GM18858 (cell line): Measurements from ENCODE around the gene NCAM2.
A peak's percentile ranks its signal among the peaks of the same experiment; 100 is the strongest.
"Not testable (repeated sequence)": the region's sequence is repeated elsewhere in the genome, so short reads cannot be mapped to it uniquely, and the experiment has no call there.

Source experiments
- ATAC-seq: cut with Tn5 transposase; IDR thresholded peaks from one replicate; pipeline ENCODE4 v1.9.1; 2021; ENCODE audit not compliant: unreplicated experiment

NCAM2 gene

DNA sequence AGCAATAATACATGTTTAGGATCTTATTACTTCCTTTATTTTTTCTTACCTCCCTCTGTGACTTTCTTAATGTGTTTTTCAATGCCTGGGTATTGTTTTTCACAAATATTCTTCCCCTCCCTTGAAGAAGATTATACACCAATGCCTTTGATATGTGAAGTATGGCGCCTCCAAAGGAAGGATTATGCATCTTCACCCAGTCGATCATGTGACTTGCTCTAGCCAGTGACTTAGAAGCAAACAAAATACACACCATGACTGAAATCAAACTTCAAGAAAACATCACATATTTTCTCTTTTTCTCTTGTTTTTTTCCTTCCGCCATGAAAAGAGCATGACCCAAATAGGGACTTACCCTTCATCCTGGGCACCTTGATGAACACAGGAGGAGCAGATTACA is 297.1 kb downstream of the NCAM2 start:
- no peak for ATAC-seq

DNA sequence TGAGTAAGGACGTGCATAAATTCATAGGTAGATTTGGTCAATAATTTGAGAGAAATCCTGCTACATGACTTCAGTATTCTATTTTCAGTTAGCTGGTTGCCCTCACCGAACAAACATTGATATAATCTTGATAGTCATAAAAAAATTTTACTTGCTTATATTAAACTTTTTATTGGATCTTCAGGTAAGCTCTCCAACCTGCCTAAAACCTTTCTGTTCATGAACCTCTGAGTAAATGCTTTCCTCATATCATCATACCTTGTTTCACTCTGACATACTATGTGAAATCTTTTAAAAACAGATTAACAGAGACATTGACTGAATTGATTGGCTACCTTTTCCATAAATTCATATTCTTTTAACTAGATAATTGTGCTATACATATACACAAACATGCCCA is 299.0 kb downstream of the NCAM2 start:
- no peak for ATAC-seq

DNA sequence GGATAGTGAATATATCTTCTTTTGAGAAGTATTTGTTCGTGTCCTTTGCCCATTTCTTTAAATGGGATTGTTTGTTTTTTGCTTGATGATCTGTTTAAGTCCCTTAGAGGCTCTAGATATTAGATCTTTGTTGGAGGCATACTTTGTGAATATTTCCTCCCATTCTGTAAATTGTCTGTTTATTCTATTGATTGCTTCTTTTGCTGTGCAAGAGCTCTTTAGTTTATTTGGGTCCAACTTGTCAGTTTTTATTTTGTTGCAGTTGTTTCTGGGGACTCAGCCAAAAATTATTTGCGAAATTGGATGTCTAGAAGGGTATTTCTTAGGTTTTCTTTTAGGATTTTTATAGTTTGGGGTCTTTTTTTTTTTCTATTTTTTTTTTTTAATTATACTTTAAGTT is 302.8 kb downstream of the NCAM2 start:
- ATAC-seq = no peak

DNA sequence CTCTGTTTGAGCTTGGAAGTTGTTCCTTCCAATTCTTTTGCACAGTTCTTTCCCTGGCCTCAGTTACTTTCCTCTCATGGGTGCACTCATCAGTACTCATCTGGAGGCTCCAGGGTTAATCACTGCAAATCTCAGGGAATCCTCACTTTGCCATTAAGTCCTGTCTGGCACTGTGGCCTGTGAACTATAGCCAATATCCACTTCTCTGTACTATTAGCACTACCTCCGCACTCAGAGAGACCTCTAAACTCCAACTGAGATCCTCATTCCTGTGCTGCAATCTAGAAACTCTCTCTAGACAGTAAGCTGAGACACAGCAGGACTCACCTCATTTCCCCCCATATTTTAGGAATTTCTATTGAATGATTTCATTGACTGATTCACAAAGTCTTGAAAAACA is 311.3 kb downstream of the NCAM2 start:
- no peak for ATAC-seq

DNA sequence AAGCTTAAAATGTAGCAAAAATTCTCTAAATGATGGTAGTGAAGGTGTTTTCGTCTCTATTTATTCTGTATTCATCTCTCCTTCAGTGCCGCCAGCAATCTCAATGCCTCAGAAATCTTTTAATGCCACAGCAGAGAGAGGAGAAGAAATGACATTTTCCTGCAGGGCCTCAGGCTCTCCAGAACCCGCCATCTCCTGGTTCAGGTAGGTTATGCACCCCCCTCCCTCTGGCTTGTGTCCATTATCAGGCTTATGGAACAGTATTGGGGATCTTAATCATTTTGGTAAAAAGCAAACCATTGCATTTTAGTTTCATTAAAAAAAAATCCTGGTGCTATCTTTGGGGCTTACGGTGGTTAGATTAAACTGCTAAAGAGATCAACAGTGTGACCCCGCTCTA is 326.1 kb downstream of the NCAM2 start:
- no peak for ATAC-seq

DNA sequence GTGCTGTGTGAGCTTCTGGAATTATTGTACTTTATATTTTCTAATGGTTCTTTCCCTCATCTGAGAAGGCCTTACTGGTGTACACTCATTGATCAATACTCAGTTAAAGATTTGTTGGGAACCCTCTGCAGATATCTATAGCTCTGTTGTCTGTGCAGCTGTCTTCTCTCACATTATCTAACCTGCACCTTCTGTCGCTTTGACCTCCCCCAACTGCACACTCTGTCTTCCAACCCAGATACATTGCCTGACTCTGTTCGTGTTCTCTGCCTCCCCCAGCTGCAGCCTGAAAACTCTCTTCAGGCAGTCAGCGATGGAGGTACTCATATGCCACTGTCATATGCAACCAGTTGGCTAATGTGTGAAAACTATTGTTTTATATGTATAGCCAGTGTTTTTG is 334.3 kb downstream of the NCAM2 start:
- no peak for ATAC-seq

DNA sequence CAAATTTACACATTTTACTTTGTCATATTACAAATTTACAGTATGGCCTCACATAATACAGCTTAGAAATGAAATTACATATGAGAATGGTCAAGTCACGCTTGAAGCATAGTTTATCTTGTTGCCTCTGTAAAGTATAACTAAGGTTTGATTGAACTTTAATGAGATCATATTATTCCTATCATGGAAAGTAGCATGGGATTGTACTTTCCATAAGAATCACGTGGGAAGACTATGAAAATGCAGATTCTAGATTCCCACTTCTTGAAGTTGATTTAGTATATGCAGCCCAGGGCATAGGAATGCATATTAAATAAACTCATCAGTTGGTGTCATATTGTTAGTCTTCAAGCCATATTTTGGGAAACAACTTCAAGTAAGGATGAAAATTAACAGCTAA is 342.8 kb downstream of the NCAM2 start:
- ATAC-seq = no peak

DNA sequence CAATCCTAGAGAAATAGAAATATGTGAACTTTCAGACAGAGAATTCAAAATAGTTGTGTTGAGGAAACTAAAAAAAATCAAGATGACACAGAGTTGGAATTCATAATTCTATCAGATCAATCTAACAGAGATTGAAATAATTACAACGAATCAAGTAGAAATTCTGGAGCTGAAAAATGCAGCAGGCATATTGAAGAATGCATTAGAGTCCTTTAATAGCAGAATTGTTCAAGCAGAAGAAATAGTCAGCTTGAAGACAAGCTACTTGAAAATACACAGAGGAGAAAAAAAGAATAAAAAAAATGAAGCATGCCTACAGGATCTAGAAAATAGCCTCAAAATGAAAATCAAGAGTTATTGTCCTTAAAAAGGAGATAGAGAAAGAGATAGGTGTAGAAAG is 347.1 kb downstream of the NCAM2 start:
- no peak for ATAC-seq

DNA sequence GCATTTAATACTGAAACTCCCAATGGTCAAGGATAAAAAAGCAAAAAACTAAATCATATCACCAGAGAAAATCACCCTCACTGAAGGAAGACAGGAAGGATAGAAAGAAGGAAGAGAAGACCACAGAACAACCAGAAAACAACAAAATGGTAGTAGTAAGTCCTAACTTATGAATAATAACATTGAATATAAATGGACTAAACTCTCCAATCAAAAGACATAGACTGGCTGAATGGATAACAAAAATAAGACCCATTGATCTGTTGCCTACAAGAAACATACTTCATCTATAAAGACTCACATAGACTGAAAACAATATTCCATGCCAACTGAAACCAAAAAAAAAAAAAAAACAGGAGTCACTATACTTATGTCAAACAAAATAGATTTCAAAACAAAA is 347.7 kb downstream of the NCAM2 start:
- no peak for ATAC-seq

DNA sequence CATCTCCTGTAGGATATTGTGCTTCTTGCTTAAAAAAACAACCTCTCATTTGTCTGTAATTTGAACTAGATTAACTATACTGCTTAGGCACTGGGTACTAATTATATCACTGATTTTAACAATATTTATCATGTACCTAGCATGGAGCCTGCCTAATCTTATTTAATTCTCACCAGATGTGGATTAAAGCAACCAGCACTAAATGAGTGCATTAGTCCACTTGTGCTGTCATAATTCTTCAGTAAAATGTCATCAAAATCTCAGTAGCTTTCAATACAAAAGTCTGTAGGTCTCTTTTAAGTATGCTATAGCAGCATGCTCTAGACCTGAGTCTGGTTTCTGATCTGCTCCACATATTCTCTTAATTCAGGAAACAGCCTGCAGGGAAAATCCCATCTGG is 368.1 kb downstream of the NCAM2 start:
- ATAC-seq = no peak

DNA sequence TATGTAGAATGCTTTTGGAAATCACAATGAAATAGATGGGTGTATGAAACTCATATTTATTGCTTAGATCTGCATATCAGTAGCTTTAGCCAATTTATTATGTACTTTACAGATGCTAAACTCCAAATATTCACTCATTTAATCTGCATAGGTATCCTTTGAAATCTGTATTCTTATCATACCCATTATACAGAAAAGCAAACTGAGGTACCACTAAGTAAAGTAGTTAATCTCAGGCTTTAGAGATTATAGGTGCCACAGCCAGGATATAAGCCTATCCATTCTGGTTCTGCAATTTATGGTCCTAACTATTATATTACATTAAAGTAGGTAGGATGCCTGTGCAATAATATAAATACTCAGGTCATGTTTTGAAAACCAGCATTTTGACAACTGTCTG is 369.4 kb downstream of the NCAM2 start:
- ATAC-seq = no peak

DNA sequence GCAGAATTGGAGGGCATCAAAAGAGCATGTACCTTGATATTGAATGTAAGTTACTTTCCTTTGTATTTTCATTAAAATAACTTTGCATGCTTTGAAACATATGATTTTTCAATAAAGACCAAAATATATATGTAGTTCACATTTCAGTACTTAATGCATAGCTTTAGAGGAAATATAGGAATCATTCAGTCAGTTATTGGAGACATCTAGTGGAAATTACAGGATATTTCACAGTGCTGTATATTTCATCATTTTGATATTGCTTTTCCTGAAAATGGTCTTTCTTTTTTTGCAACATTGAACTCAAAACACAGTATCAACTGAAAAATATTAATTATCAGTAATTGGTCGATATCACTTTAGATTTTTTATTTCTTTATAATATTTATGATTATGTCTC is 375.8 kb downstream of the NCAM2 start:
- ATAC-seq = no peak

DNA sequence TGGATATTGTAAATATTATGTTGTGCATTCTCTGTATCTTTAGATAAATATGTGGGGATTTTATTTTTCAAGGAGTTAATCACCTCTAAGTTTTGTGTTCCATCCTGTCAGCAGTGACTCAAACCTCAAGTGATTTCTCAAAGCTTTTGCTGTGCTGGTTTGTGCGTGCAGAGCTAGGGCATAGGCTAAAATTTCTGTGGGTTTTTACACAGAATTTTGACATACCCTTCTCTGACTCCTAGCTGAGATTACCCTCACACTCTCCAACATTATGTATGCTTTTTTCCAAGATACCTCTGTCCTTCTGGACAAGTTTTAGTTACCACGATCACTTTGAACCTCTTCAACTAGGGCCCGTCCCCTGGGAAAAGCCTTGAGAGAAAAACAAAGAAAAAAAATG is 384.9 kb downstream of the NCAM2 start:
- no peak for ATAC-seq

DNA sequence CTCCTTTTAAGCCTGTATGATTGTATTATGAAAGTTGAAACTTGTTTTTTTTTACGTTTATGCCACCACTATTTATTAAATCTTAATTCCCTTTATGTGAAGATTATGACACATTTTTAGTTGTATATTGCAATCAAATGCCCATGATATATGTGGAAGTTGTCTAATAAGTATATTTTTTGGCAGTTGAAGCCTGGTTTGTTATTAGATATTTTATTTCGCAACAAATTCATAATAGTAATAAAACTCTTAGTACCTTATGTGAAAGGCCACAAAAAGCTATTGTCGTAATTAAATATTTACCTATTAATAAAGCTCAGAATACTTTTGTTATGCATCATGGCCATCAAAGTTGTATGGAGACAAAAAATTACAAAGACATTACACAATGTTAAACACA is 386.8 kb downstream of the NCAM2 start:
- no peak for ATAC-seq

DNA sequence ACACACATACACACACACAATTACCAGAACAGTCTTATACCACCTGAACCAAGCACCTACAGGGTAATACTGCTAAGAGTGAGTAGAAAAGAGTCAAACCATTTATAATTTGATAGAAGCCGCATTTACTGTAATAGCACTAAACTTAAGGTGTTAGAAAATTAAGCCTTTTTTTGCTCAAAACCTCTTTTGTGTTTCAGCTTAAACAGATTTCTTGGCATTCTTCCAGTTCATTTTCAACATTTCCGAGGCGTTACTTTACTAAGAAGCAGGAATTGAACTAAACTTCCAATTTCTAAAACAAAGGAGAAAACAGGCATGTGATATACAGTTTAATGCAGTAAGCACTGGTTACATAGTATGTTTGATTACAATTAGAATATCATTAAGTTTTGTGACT is 387.2 kb downstream of the NCAM2 start:
- ATAC-seq = no peak

DNA sequence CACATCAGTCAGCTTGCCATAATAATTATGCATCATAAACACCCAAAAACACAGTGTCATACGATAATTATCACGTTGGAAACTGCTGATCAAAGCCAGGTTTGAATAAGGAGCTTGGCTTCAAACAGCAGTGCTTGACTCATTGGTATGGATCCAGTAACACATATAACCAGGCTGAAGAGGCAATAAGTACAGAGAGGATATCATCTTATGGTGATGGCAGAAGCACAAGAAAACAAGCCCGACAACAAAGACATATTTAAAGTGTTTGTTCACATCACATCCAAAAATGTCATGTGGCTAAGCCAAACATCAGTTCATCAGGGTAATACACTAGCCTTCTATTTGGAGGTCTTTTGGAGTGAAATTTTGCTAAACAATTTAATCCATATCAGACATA is 389.7 kb downstream of the NCAM2 start:
- ATAC-seq = no peak

DNA sequence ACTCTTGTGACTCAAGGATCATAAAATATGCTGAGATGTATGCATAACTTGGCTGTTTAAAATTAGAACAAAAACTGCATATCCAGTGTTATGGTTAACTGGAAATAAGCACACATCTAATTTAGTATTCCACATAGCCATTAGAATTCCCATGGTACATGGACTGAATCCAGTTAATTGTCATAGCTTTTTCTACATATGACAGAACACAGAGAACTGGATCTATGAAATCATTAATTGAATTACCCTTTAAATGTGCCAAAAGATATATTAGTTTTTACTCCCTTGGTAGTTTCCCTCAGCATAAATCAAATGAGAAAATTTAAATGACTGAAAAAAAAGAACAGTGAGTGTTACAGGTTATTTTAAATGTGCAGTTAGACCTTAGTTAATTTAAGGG is 395.9 kb downstream of the NCAM2 start:
- no peak for ATAC-seq

DNA sequence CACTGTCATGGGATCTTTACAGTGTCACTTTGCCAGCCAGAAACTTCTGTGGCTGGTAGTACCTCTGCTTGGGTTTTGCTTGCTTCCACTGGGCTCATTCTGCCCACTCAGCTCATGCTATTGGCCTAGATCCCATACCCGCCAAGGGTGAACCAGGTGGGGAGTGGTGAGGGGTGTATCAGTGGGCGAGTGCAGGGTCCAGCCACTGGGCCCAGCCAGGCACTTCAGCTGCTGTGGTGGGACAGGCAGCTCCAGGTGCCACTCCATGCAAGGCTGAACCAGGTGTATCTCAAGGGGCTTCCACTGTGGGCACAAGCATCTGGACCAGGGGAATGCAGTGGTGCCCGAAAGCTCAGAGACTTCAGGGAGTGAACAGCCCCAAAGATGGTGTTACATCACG is 398.2 kb downstream of the NCAM2 start:
- ATAC-seq = no peak

DNA sequence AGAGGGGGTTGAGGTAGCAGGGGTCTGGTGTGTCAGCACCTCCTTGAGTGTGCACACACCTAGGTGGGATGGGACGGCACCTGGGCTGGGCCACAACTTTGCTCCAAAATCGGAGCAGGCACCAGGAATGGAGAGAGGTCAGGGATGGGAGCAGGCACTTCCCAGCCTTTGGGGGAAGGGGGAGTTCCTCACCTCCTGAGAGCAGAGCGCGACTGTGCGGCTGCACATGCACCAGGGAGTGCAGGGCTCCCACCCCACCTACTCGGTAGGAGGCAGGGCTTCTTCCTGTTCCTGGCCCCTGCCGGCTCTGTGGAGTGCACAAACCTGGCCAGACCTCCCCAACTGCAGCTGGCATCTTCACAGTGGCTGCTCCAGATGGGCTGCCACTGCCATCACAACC is 399.3 kb downstream of the NCAM2 start:
- no peak for ATAC-seq

DNA sequence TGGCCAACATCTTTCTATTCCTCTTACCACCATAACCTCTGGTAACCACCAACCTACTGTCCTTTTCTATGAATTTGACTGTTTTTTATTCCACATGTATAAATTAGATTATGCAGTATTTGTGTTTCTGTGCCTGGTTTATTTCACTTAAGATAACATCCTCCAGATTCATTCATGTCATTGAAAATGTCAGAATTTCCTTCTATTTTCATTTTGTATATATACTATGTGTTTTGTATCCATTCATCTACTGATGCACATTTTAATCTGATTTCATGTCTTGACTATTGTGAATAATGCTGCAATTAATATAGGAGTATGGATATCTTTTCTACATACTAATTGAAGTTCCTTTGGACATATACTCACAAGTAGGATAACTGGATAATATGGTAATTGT is 403.2 kb downstream of the NCAM2 start:
- ATAC-seq = no peak

DNA sequence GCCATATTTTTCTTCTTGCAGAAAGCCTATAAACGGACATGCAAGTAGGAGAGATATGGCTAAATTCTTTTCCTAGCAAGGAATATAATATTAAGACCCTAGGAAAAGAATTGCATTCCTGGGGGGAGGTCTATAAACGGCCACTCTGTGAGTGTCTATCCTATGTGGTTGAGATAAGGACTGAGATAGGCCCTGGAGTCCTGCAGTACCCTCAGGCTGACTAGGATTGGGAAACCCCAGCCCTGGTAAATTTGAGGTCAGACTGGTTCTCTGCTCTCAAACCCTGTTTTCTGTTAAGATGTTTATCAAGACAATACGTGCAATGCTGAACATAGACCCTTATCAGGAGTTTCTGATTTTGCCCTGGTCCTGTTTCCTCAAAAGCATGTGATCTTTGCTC is 404.0 kb downstream of the NCAM2 start:
- ATAC-seq = not testable (repeated sequence)

DNA sequence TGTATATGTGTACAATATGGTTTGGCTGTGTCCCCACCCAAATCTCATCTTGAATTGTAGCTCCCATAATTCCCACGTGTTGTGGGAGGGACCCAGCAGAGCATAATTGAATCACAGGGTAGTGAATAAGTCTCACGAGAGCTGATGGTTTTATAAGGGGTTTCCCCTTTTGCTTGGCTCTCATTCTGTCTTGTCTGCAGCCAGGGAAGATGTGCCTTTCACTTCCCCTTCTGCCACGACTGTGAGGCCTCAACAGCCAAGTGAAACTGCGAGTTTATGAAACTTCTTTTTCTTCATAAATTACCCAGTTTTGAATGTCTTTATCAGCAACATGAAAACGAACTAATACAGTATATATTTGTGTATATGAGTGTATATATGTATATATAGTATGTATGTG is 406.1 kb downstream of the NCAM2 start:
- peak; percentile 72 for ATAC-seq

DNA sequence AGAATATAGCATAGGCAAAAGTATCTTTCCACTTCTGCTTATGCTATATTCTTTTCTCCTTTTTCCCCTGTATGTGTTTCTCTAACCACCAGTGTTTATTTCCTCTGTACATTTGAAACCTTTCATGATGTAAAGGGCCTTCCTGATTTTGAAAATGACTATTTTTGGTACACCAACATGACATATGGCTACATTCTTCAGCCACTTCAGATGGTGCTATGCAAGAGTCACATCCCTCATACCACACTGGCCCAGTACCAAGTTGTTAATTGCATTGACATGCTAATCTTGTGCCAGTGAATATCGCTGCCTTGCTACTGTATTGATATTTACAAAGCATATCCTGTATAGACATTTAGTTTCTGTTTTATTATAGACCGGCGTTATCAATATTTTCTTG is 408.7 kb downstream of the NCAM2 start:
- ATAC-seq = no peak

DNA sequence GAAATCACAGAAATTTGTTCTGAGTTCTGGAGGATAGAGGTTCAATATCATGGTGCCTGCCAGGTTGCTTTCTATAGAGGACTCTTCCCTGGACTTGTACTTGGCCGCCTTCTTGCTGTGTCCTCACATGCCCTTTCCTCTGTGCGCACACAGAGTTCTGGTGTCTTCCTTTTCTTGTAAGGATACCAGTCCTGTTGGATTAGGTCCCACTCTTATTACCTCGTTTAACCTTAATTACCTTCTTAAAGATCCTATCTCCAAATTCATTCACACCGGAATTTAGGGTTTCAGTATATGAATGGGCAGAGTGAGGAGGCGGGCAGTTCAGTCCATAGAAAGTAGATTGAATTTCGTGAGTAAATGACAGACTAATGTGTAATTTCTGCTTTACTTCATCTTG is 413.9 kb downstream of the NCAM2 start:
- no peak for ATAC-seq
